Measurements from ENCODE around the gene AK8.

Gene AK8

DNA sequence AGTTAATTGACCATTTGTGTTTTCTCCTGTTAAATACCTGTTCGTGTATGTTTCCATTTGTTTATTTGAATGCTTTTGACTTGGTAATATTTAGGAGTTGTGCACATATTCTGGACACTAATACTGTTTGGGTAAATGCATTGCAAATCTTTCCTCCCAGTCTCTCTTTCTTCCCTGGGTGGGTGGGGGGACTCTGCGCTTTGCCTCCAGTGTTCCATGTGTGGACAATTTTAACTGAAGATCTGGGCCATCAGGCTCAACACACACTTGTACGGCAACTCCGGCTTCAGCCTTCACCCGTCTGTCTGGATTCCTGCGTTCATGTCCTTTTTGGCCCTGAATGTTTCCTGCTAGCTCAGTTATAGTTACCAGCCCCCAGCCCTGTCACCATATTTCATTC, 167.8 kb downstream of the AK8 start:
- no peak for DNase-seq

DNA sequence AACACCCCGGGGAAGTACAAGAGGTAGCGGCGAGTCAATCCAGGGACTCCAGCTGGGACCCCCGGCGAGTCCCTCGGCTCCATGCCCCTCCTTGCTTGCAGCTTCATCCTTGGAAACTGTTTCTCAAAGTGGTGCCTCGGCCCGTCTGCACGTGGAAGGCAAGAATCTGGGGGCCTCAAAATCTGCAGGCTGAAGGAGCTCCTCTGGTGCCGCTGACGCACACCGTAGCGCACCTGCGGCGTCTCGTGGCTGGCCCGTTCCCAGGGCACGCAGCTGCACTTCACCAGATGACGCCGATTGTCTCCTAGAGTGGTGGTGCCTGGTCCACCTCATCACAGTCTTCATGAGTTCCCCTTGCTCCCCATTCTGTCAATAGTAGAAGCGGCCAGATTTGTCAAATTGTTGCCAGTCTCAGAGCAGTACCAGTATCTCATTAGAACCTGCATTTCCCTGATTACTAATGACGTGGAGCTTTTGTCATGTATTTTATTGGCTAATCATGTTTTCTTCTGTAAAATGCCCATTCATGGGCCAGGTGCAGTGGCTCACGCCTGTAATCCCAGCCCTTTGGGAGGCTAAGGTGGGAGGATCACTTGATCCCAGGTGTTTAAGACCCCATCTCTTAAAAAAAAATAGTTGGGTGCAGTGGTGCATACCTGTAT, 169.2 kb downstream of the AK8 start:
- DNase-seq = no peak

DNA sequence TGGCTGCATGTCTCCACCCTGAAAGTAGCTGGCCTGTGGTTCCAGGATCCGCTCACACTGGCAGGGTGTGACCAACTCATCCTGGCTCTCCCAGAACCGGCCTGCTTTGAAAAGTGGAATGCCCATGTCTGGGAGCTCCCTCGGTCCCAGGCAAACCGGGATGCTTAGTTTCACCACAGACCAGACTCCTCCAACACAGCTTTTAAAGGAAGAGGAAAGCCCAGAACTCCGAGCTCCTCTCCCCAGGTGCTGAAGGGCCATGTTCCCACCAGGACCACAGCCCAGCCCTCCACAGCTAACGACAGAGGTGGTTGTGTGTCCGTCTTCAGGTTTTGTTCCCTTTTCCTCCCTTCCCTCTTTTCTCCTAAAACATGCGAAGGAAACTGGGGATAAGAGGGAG, 169.8 kb downstream of the AK8 start:
- DNase-seq = no peak

DNA sequence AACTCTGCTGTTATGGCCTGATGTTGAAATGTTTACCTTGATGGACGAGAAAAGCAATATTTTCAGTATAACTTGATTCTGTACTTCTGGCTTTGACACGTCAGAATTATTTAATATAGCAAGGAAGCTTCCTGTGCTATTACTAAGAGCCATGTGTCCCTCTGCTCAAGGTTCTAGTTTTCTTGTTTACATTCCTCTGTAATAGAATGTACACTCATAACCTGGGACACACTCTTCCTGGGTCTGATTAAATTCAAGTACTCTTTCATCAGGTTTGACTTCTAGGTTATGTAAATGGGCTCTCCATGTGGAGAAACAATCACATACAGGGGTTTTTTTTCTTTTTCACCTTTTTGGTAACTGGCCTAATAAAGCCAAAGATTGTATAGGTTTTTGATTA, 174.7 kb downstream of the AK8 start:
- no peak for DNase-seq

DNA sequence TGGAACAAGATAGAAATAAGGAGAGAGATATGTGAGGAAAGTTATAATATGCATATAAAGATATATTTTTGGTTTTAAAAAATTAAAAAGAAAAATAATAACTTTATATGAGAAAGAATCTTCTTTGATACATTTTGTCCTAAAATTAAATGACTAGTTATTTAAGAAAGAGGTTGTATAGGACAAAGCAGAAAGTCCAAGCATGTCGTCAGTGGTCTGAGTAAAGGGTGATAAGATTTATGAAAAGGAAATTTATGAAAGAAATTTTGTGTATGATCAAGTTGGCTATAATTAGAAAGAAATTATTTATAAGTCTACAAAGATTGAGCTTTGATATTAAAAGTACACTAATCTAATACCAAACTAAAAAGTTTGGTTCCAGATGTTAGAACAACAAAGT, 175.8 kb downstream of the AK8 start:
- DNase-seq = no peak

DNA sequence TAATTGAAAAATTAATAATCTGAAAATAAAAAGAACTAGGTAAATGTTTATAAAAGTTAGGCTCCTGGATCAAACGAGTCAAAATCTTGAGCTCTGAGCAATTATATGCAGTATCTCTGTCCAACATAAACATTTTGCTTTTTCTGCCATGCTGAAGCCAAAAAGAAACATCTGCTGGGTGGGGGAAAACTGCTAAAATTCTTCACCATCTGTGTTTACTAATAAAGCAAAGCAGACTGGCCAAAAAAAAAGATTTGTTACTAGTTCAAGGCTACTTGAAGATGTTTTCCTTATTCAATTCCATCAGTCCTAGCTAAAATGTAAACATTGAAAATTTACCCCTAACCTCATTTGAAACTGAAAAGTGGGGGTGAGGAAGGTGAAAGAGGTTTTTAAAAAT, 178.1 kb downstream of the AK8 start:
- no peak for DNase-seq

DNA sequence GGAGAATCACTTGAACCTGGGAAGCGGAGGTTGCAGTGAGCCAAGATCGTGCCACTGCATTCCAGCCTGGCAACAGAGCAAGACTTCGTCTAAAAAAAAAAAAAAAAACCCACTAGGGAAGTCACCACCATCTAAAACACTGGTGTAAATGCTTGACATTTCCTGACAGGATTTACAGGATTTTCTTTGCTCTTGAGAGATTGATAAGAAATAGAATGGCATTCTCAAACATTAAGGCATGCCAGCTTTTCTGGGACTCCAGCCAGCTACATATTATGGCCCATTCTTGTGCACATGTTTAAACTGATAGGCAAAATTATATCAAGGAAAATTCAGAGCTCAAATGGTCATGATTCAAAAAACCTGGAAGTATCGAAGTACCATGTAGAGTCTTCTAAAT, 179.1 kb downstream of the AK8 start:
- DNase-seq = no peak

DNA sequence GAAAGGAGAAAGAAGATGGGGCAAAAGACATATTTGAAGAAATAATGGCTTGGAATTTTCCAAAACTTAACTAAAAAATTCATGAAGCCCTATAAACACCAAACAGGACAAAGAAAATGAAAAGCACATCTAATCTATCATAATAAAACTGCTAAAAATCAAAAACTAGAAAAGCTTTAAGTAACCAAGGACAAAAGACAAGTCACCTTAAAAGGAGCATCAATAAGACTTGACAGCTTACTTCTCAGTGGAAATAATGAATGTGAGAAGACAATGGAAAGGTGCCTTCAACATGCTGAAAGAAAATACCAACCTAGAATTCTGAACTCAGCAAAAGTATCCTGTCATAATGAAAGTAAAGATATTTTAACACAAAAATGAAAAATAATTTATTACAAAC, 180.9 kb downstream of the AK8 start:
- DNase-seq = no peak

DNA sequence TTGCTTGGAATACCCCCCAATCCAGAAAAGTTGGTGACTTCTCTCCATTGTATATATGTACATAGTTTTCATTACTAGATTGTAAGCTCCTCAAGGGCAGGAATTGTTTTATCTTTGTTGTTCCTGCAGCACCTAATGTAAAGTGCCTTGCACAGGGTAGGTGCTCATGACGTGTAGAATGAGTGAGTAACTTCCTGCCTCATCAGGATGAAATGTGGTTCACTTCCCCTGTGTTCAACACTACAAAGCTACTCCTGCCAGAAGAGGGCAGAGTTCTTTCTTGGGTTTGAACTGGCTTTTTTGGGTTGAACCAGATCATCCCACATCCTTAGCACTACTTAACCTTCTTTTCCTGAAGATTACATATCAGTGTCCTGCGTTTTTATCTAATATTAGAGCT, 183.9 kb downstream of the AK8 start:
- DNase-seq = no peak

DNA sequence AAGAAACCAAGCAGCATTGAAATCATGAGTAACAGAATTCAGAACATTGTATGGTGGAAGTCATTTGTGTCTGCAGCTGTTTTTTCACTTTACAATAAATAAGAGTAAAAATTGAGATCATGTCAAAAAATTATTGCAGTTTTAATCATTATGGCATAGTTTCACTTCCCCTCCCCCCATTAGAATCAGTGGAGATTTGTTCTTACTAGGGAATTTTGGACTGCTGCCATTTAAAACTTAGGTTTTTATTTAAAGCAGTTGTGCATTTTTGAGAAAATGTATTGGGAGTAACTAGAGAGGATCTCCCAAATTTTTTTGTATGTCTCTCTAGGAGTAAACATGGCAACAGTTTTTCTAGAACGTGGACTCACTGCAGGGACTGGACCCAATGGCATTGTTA, 187.4 kb downstream of the AK8 start:
- DNase-seq = no peak

DNA sequence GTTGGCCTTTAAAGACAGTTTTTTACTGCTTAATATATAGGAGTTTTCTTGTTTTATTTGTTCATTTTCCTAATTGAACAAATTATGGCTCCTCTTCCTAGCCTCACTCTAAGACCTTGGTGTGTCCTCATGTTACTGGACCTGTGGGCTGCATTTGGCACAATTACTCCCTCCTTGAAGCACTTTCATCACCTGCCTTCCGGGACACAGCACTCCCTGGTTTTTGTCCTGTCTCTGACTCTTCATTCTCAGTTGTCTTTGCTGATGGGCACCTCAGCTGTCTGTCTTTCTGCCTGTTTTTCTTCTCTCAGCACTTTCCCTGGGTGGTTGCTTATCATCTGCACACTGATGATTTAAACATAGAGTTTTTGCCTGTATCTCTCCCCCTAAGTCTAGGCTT, 194.2 kb downstream of the AK8 start:
- no peak for DNase-seq

DNA sequence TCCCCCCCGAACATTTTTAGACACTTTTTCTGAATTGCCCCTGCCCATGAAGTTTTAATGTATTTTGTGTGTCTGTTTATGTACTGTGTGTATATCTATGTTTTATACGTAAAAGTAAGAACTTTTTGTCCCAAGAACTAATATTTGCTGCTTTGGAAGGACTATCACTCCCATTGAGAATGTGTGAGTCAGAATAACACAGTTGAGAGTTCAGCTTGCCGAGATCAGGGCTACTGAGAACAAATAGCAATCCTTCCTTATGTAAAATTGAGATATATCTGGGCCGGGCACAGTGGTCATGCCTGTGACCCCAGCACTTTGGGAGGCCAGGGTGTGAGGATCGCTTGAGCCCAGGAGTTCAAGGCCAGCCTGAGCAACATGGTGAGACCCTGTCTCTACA, 196.5 kb downstream of the AK8 start:
- no peak for DNase-seq

DNA sequence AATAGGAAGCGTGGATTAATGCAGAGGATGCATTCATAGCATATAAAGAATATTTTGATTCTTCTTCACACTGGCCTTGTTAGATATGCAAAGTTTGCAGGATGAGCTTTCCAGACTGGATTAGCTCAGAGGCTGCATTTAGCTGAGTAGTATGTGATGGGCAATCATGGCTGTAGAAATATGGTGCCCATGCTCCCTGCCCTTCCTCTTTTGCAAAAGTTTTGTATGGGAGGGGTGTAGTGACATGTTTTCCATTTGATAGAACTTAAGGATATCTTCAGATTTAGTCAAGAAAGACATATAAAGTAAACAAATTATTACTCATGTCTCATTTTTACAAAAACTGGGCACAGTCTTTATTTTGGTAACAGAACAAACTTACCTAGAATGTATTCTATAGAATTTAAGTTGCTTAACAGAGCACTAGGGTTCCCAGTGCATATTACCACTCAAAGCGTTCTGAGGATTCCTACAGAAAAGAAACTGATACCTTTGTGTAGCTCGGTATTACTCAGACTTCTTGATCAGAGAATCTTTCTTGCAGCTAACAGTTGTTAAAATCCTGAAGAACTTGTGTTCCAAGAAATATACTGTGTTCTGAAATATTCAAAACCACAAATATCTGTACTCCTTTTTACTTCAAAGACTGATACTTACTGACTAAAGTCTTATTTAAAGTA, 198.0 kb downstream of the AK8 start:
- DNase-seq = no peak

DNA sequence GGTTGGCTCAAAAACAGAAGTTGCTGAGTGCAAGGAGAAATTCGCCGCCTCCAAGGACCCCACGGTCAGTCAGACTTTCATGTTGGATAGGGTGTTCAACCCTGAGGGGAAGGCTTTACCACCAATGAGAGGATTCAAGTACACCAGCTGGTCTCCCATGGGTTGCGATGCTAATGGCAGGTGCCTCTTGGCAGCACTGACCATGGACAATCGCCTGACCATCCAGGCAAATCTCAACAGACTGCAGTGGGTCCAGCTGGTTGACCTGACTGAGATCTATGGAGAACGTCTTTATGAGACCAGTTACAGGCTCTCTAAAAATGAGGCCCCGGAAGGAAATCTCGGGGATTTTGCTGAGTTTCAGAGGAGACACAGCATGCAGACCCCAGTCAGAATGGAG, 200.1 kb downstream of the AK8 start:
- no peak for DNase-seq
